GM23338 (cell line): ENCODE measurements around the gene ELFN2. TPM values are rescaled to one million over a fixed set of nuclear protein-coding genes. Genes with fewer than 3 reads are reported as not detected.

Experiments used
- CTCF ChIP-seq, 2 experiments: fragments of 200-600 bp in 1 of 2; sonication (generic) in 1 of 2; conservative IDR thresholded peaks; 2 replicates each; pipeline versions ENCODE4 v1.5.1 to v1.6.1; 2016 to 2017; ENCODE audit warnings: antibody characterized with exemption in 2 of 2, low read depth in 2 of 2, mild to moderate bottlenecking in 2 of 2, moderate library complexity in 1 of 2
- EZH2 ChIP-seq: fragments of 200-600 bp; sonication (generic); IDR thresholded peaks from one replicate; pipeline ENCODE4 v1.8.0; 2017; ENCODE audit warnings: antibody characterized with exemption, mild to moderate bottlenecking, low read depth; ENCODE audit not compliant: unreplicated experiment
- JUNB ChIP-seq: IDR thresholded peaks from one replicate; pipeline ENCODE4 v1.6.1; 2016; ENCODE audit warnings: antibody characterized with exemption; ENCODE audit not compliant: unreplicated experiment
- REST ChIP-seq: IDR thresholded peaks from one replicate; pipeline ENCODE4 v1.6.1; 2018; ENCODE audit warnings: antibody characterized with exemption; ENCODE audit not compliant: unreplicated experiment
- ZNF331 ChIP-seq: fragments of 250-450 bp; sonication (Bioruptor Pico); IDR thresholded peaks from 2 replicates; pipeline ENCODE4 v1.5.0; 2020; ENCODE audit warnings: low read depth, mild to moderate bottlenecking, moderate library complexity
- ZNF462 ChIP-seq: fragments of 250-450 bp; sonication (Bioruptor Pico); IDR thresholded peaks from 2 replicates; pipeline ENCODE4 v1.5.0; 2020; ENCODE audit warnings: mild to moderate bottlenecking, moderate library complexity
- polyA plus RNA-seq: library from polyadenylated mRNA; unstranded; fragments of >200 nt; fragmentation: Nextera tagmentation; extraction: Ambion mirVana; gene quantifications from 2 replicates; pipeline ENCODE4 v1.2.1, GENCODE V29; 2016
- total RNA-seq: library from RNA; depleted of rRNA; stranded (reverse); fragments of >200 nt; shearing (Covaris generic); gene quantifications from 2 replicates; pipeline ENCODE4 v1.2.3, GENCODE V29; 2014

The ELFN2 gene
- total and polyA plus RNA-seq, 2 experiments from 2014 or later = 0.18 to 0.35 TPM

- no peak for TF ChIP-seq ZNF462 (CRISPR knock-in tag)
- TF ChIP-seq CTCF (conservative IDR thresholded peaks at IDR 0.05; ENCODE audit: low read depth in 2 of 2) = no peak
- TF ChIP-seq ZNF331 (CRISPR knock-in tag) = no peak
- TF ChIP-seq REST = no peak
- no peak for TF ChIP-seq JUNB
- no peak for TF ChIP-seq EZH2
Observed at GRCh38 chr22:37410174-37411055, 16.9 kb downstream of the ELFN2 start (continued).
